ENCODE results near the gene PON1.

PON1 gene
- total RNA-seq = 0 reads per million in 4 experiments

- no peak for DNase-seq
Observed at GRCh38 chr7:95324431-95324830, at the start of gene PON1. TSS of gene PON1 (minus strand) at chr7:95324532. CDS start at chr7:95324475, 57 bp downstream.

- DNase-seq = no peak
Observed at GRCh38 chr7:95373323-95373722, 49.0 kb upstream of the PON1 start.

GRCh38 chr7:95368235-95368634 is 43.9 kb upstream of the PON1 start:
- no peak for DNase-seq

- DNase-seq = no peak
Observed at GRCh38 chr7:95367606-95368005, 43.3 kb upstream of the PON1 start.

GRCh38 chr7:95365151-95365550 is 40.8 kb upstream of the PON1 start:
- no peak for DNase-seq

GRCh38 chr7:95357623-95358022 is 33.3 kb upstream of the PON1 start:
- DNase-seq = no peak

GRCh38 chr7:95342642-95343307 is 18.4 kb upstream of the PON1 start:
- no peak for DNase-seq

- no peak for DNase-seq
Observed at GRCh38 chr7:95342029-95342428, 17.7 kb upstream of the PON1 start.

GRCh38 chr7:95340491-95340890 is 16.2 kb upstream of the PON1 start:
- DNase-seq = no peak

- DNase-seq = no peak
Observed at GRCh38 chr7:95338832-95339231, 14.5 kb upstream of the PON1 start.

- no peak for DNase-seq
Observed at GRCh38 chr7:95335093-95335492, 10.8 kb upstream of the PON1 start.

GRCh38 chr7:95334447-95334846 is 10.1 kb upstream of the PON1 start:
- no peak for DNase-seq

GRCh38 chr7:95330961-95331337 is 6.6 kb upstream of the PON1 start:
- DNase-seq = no peak

- no peak for DNase-seq
Observed at GRCh38 chr7:95330204-95330960, 6.0 kb upstream of the PON1 start.

- no peak for DNase-seq
Observed at GRCh38 chr7:95327356-95327755, 3.0 kb upstream of the PON1 start.

- no peak for DNase-seq
Observed at GRCh38 chr7:95323410-95324129, 762 bp downstream of the PON1 start.

- no peak for DNase-seq
Observed at GRCh38 chr7:95322854-95323253, 1.5 kb downstream of the PON1 start.

GRCh38 chr7:95322396-95322795 is 1.9 kb downstream of the PON1 start:
- no peak for DNase-seq

- no peak for DNase-seq
Observed at GRCh38 chr7:95321720-95322119, 2.6 kb downstream of the PON1 start.

GRCh38 chr7:95320651-95321050 is 3.7 kb downstream of the PON1 start:
- DNase-seq = no peak

- DNase-seq = no peak
Observed at GRCh38 chr7:95319570-95319969, 4.8 kb downstream of the PON1 start.

- DNase-seq = no peak
Observed at GRCh38 chr7:95318501-95319100, 5.7 kb downstream of the PON1 start.

GRCh38 chr7:95317966-95318365 is 6.4 kb downstream of the PON1 start:
- no peak for DNase-seq
